Neural progenitor cell (in vitro differentiated cells): ENCODE data around the gene SPEN. TPM values are rescaled to one million over a fixed set of nuclear protein-coding genes. Genes with fewer than 3 reads are reported as not detected.
"Not testable (repeated sequence)": the region's sequence is repeated elsewhere in the genome, so short reads cannot be mapped to it uniquely, and the experiment has no call there.

Experiments used
- DNase-seq: peaks from one replicate; pipeline ENCODE4 v3.0.0-alpha.2; 2016; ENCODE audit warnings: low spot score
- H2AFZ ChIP-seq: fragments of 200-600 bp; sonication (generic); replicated peaks from 2 replicates; pipeline ENCODE4 v1.6.1; 2016; ENCODE audit warnings: antibody characterized with exemption
- H3F3A ChIP-seq: fragments of 200-600 bp; sonication (generic); 2 replicates; pipeline ENCODE4 v1.6.1; 2016; ENCODE audit warnings: antibody characterized with exemption, low read depth
- H3K27ac ChIP-seq: fragments of 200-600 bp; sonication (generic); 2 replicates; pipeline ENCODE4 v1.5.1; 2016; ENCODE audit warnings: mild to moderate bottlenecking
- H3K27me3 ChIP-seq: fragments of 200-600 bp; sonication (generic); 2 replicates; pipeline ENCODE4 v1.6.1; 2016; ENCODE audit warnings: mild to moderate bottlenecking, moderate library complexity
- H3K36me3 ChIP-seq: fragments of 200-600 bp; sonication (generic); 2 replicates; pipeline ENCODE4 v1.5.1; 2016
- H3K4me1 ChIP-seq: fragments of 200-600 bp; sonication (generic); 2 replicates; pipeline ENCODE4 v1.6.1; 2016; ENCODE audit warnings: mixed run types
- H3K4me2 ChIP-seq: fragments of 200-600 bp; sonication (generic); 2 replicates; pipeline ENCODE4 v1.6.1; 2016
- H3K4me3 ChIP-seq: fragments of 200-600 bp; sonication (generic); 2 replicates; pipeline ENCODE4 v1.5.1; 2016
- H3K79me2 ChIP-seq: fragments of 200-600 bp; sonication (generic); 2 replicates; pipeline ENCODE4 v1.6.1; 2016; ENCODE audit warnings: low read depth
- H3K9ac ChIP-seq: fragments of 200-600 bp; sonication (generic); 2 replicates; pipeline ENCODE4 v1.6.1; 2016
- H3K9me3 ChIP-seq: fragments of 200-600 bp; sonication (generic); 2 replicates; pipeline ENCODE4 v1.5.1; 2016; ENCODE audit warnings: low read depth
- H4K20me1 ChIP-seq: fragments of 200-600 bp; sonication (generic); 2 replicates; pipeline ENCODE4 v1.6.1; 2016; ENCODE audit warnings: low read depth
- H3K27ac Mint-ChIP-seq: 3 replicates; pipeline ENCODE4 v1.8.0; 2021; ENCODE audit warnings: mixed read lengths
- H3K27me3 Mint-ChIP-seq: 2 replicates; pipeline ENCODE4 v1.8.0; 2022; ENCODE audit warnings: low read depth, mild to moderate bottlenecking, inconsistent platforms, moderate library complexity, mixed read lengths; ENCODE audit not compliant: insufficient read depth
- H3K36me3 Mint-ChIP-seq: 3 replicates; pipeline ENCODE4 v1.8.0; 2021; ENCODE audit warnings: mixed read lengths
- H3K4me1 Mint-ChIP-seq: 3 replicates; pipeline ENCODE4 v1.8.0; 2021; ENCODE audit warnings: mixed read lengths
- H3K4me3 Mint-ChIP-seq: 3 replicates; pipeline ENCODE4 v1.8.0; 2021; ENCODE audit warnings: mild to moderate bottlenecking, moderate library complexity, mixed read lengths
- H3K9me3 Mint-ChIP-seq: 3 replicates; pipeline ENCODE4 v1.8.0; 2020; ENCODE audit warnings: mixed read lengths
- EZH2 ChIP-seq: fragments of 200-600 bp; sonication (generic); IDR thresholded peaks from 2 replicates; pipeline ENCODE4 v1.6.1; 2017; ENCODE audit warnings: antibody characterized with exemption, mild to moderate bottlenecking, moderate library complexity
- total RNA-seq: library from RNA; depleted of rRNA; stranded (reverse); fragments of >200 nt; gene quantifications from 2 replicates; pipeline ENCODE4 v1.2.3, GENCODE V29; 2015; ENCODE audit warnings: low replicate concordance
- TF ChIP-seq, protein P1 (sequence below): fragments of 200-600 bp; sonication (generic); IDR thresholded peaks from 2 replicates; pipeline ENCODE4 v1.5.1; 2017; ENCODE audit warnings: antibody characterized with exemption, mild to moderate bottlenecking

Gene SPEN
- total RNA-seq, 1 donor from 2014 or later, result 59.6 TPM

DNA sequence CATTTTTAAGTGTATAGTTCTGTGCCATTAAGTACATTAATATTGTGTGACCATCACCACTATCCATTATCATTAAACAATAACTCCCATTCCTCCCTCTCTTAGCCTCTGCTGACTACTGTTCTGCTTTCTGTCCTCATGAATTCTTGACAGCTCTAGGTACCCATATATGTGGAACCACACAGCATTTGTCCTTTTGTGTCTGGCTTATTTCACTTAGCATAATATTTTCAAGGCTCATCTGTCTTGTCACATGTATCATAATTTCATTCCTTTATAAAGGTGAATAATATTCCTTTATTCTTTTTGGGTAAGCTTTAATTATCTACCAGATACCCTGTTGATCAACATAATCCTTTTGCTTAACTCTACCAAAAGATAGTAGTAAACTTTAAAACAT is 47.7 kb downstream of the SPEN start:
- H3K4me2 ChIP-seq, result no peak overlapping the region
- no peaks in the 10 kb centered on the region for H3K4me1 ChIP-seq
- peaks cover 100% of the 10 kb centered on the region for H3K79me2 ChIP-seq
- H3K9me3 ChIP-seq, result no peaks in the 10 kb centered on the region
- peaks cover 8% of the 10 kb centered on the region for H3F3A ChIP-seq
- Mint-ChIP-seq H3K4me1 (peaks cover 16% of the 10 kb centered on the region), H3K27ac (no peak overlapping the region), H3K36me3 (peaks cover 26% of the 10 kb centered on the region), H3K4me3 (no peak overlapping the region), H3K9me3 (no peaks in the 10 kb centered on the region), H3K27me3 (no peaks in the 10 kb centered on the region)
- H4K20me1 ChIP-seq, result peaks cover 79% of the 10 kb centered on the region
- H3K9ac ChIP-seq, result no peak overlapping the region
- H3K36me3 ChIP-seq, result no peaks in the 10 kb centered on the region
- H2AFZ ChIP-seq, result no peak overlapping the region
- TF ChIP-seq, protein P1, sequence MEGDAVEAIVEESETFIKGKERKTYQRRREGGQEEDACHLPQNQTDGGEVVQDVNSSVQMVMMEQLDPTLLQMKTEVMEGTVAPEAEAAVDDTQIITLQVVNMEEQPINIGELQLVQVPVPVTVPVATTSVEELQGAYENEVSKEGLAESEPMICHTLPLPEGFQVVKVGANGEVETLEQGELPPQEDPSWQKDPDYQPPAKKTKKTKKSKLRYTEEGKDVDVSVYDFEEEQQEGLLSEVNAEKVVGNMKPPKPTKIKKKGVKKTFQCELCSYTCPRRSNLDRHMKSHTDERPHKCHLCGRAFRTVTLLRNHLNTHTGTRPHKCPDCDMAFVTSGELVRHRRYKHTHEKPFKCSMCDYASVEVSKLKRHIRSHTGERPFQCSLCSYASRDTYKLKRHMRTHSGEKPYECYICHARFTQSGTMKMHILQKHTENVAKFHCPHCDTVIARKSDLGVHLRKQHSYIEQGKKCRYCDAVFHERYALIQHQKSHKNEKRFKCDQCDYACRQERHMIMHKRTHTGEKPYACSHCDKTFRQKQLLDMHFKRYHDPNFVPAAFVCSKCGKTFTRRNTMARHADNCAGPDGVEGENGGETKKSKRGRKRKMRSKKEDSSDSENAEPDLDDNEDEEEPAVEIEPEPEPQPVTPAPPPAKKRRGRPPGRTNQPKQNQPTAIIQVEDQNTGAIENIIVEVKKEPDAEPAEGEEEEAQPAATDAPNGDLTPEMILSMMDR, result no peak
- H3K27me3 ChIP-seq, result no peaks in the 10 kb centered on the region
- no peak for DNase-seq
- H3K27ac ChIP-seq, result no peak overlapping the region
- no peak overlapping the region for H3K4me3 ChIP-seq

DNA sequence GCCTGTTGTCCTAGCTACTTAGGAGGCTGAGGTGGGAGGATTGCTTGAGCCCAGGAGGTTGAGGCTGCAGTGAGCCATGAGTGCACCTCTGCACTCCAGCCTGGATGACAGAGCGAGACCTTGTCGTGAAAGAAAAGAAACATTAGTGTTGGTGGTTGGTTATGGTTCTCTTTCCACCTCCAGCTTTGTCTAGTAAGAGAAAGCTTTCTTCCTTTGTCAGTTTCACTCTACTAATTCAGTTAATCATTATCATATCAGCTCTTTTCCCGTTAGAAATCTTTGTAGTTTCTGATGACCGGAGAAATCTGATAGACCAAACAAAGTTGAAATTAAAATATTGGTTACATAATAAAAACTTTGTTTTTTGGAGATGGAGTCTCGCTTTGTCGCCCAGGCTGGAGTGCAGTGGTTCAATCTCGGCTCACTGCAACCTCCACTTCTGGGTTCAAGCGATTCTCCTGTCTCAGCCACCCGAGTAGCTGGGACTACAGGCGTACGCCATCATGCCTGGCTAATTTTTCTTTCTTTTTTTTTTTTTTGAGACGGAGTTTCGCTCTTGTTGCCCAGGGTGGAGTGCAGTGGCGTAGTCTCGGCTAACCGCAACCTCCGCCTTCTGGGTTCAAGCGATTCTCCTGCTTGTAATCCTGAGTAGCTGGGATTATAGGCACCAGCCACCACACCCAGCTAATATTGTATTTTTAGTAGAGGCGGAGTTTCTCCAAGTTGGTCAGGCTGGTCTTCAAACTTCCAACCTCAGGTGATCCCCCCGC is 49.5 kb downstream of the SPEN start:
- not testable (repeated sequence) for H3K27ac ChIP-seq, H3K9me3 ChIP-seq, H3K36me3 ChIP-seq, H3K9me3 Mint-ChIP-seq, H3K4me3 Mint-ChIP-seq, H3K4me2 ChIP-seq, DNase-seq, H3K9ac ChIP-seq, H3K27me3 Mint-ChIP-seq, H3F3A ChIP-seq, H2AFZ ChIP-seq, H3K27ac Mint-ChIP-seq, H3K4me3 ChIP-seq, H3K4me1 ChIP-seq, H3K27me3 ChIP-seq
- peaks cover 100% of the 10 kb centered on the region for H3K79me2 ChIP-seq
- peaks cover 23% of the 10 kb centered on the region for H3K36me3 Mint-ChIP-seq
- peaks cover 88% of the 10 kb centered on the region for H4K20me1 ChIP-seq
- H3K4me1 Mint-ChIP-seq, result peaks cover 21% of the 10 kb centered on the region

DNA sequence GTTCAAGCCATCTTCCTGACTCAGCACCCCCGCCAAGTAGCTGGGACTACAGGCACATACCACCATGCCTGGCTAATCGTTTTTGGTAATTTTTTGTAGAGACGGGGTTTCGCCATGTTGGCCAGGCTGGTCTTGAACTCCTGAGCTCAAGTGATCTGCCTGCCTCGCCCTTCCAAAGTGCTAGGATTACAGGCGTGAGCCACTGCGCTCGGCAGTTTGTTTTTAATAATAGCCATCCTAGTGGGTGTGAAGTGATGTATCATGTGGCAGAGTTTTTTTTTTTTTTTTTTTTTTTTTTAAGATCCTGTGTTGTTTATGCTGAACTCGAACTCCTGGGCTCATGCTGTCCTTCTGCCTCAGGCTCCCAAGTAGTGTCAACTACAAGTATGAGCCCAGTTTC is 51.8 kb downstream of the SPEN start:
- Histone ChIP-seq H3K4me3 (no peak overlapping the region), H3K4me2 (no peak overlapping the region), H3K79me2 (peaks cover 100% of the 10 kb centered on the region), H3K9ac (no peak overlapping the region), H3K27me3 (no peaks in the 10 kb centered on the region), H3F3A (no peaks in the 10 kb centered on the region), H3K36me3 (no peaks in the 10 kb centered on the region), H4K20me1 (peaks cover 89% of the 10 kb centered on the region), H3K27ac (no peak overlapping the region), H2AFZ (no peak overlapping the region), H3K4me1 (no peaks in the 10 kb centered on the region), H3K9me3 (no peaks in the 10 kb centered on the region)
- peaks cover 23% of the 10 kb centered on the region for H3K36me3 Mint-ChIP-seq
- no peaks in the 10 kb centered on the region for H3K27me3 Mint-ChIP-seq
- H3K4me1 Mint-ChIP-seq, result peaks cover 15% of the 10 kb centered on the region
- no peaks in the 10 kb centered on the region for H3K9me3 Mint-ChIP-seq
- H3K4me3 Mint-ChIP-seq, result no peak overlapping the region
- no peak overlapping the region for H3K27ac Mint-ChIP-seq
- TF ChIP-seq EZH2, result no peak
- TF ChIP-seq, protein P1, result no peak
- no peak for DNase-seq

DNA sequence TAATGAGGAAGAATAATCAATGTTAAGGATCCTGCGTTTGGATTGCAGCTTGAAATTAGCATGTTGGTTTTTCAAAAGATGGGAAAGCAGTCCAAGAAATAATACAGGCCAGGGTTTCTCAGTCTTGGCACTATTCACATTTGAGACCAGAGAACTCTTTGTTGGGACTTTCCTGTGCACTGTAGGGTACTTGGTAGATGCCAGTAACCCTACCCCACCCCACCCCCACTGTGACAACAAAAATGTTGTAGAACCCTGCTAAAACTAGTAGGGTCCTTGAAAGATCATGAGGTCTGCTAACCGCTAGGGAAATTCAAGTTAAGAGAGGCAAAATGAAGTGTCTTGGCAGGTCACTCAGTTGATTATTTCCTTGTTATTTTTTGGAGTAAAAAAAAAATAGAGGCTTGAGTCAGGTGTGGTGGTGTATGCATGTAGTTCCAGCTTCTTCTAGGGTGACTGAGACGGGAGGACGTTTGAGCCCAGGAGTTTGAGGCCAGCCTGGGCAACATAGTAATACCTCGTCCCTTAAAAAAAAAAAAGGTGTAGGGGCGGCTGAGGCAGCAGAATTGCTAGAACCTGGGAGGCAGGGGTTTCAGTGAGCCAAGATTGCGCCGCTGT is 53.3 kb downstream of the SPEN start:
- H3K27me3 Mint-ChIP-seq, result no peaks in the 10 kb centered on the region
- Histone ChIP-seq H3K79me2 (peaks cover 100% of the 10 kb centered on the region), H3K4me1 (no peaks in the 10 kb centered on the region), H3K27me3 (no peaks in the 10 kb centered on the region), H4K20me1 (peaks cover 93% of the 10 kb centered on the region), H3K36me3 (no peaks in the 10 kb centered on the region), H3F3A (no peaks in the 10 kb centered on the region), H3K27ac (no peak overlapping the region), H3K9me3 (no peaks in the 10 kb centered on the region), H2AFZ (no peak overlapping the region), H3K4me2 (no peak overlapping the region), H3K9ac (no peak overlapping the region), H3K4me3 (no peak overlapping the region)
- H3K4me3 Mint-ChIP-seq, result no peak overlapping the region
- no peak for DNase-seq
- peaks cover 15% of the 10 kb centered on the region for H3K4me1 Mint-ChIP-seq
- no peaks in the 10 kb centered on the region for H3K9me3 Mint-ChIP-seq
- TF ChIP-seq EZH2, result no peak
- TF ChIP-seq, protein P1, result no peak
- H3K36me3 Mint-ChIP-seq, result peaks cover 20% of the 10 kb centered on the region
- no peak overlapping the region for H3K27ac Mint-ChIP-seq
